Naive thymus-derived CD8-positive, alpha-beta T cell (primary cell): Measurements from ENCODE around the gene MYL9. TPM values are rescaled to one million over a fixed set of nuclear protein-coding genes. Genes with fewer than 3 reads are reported as not detected.
A peak's percentile ranks its signal among the peaks of the same experiment; 100 is the strongest.

Experiments used
- ATAC-seq, 2 donors: fragments of 150-1000 bp; cut with Tn5 transposase in 1 of 2; sonication (Bioruptor Pico), chemical (Tn5 transposase) in 1 of 2; 1 replicate in 1 of 2; 2 replicates in 1 of 2; pipeline ENCODE4 v1.10.0; 2021; ENCODE audit warnings: mild to moderate bottlenecking in 2 of 2, moderate library complexity in 2 of 2
- POLR2A ChIA-PET: fragments of 350-600 bp; sonication (Branson Sonifier 250); formaldehyde crosslinking; loops from one replicate; lab custom pipeline; 2021; ENCODE audit warnings: antibody characterized with exemption; lab: Charles Lee
- DNase-seq, 10 donors: peaks; one replicate each; pipeline versions ENCODE4 v3.0.0 to v3.0.0-alpha.2; 2020 to 2022
- H3K27ac Mint-ChIP-seq, 10 donors: one replicate each; pipeline ENCODE4 v1.8.0; 2020 to 2022; ENCODE audit warnings: mild to moderate bottlenecking in 10 of 10, mixed read lengths in 10 of 10, moderate library complexity in 4 of 10, inconsistent platforms in 1 of 10
- H3K27me3 Mint-ChIP-seq, 5 donors: one replicate each; pipeline ENCODE4 v1.8.0; 2021 to 2022; ENCODE audit warnings: mixed read lengths in 5 of 5
- H3K36me3 Mint-ChIP-seq, 3 donors: one replicate each; pipeline ENCODE4 v1.8.0; 2020 to 2022; ENCODE audit warnings: mixed read lengths in 3 of 3, mild to moderate bottlenecking in 2 of 3, inconsistent platforms in 1 of 3
- H3K4me1 Mint-ChIP-seq, 4 donors: one replicate each; pipeline ENCODE4 v1.8.0; 2021 to 2022; ENCODE audit warnings: mixed read lengths in 4 of 4
- H3K4me3 Mint-ChIP-seq, 10 donors: one replicate each; pipeline ENCODE4 v1.8.0; 2020 to 2022; ENCODE audit warnings: mild to moderate bottlenecking in 10 of 10, mixed read lengths in 10 of 10, moderate library complexity in 6 of 10, inconsistent platforms in 1 of 10
- H3K9me3 Mint-ChIP-seq, 9 donors: one replicate each; pipeline ENCODE4 v1.8.0; 2020 to 2022; ENCODE audit warnings: mixed read lengths in 9 of 9, mild to moderate bottlenecking in 3 of 9, inconsistent platforms in 1 of 9, moderate library complexity in 1 of 9
- polyA plus RNA-seq, 3 donors: library from polyadenylated mRNA; unstranded; fragments of 300-500 nt; fragmentation: Illumina TruSeq; gene quantifications; one replicate each; pipeline ENCODE4 v1.2.3, GENCODE V29; 2021
- total RNA-seq, 8 experiments: library from RNA in 2 of 8; stranded (reverse) in 2 of 8; gene quantifications; one replicate each; pipeline ENCODE4 v1.2.3 and lab custom pipeline; 2021 to 2026

Gene MYL9
- total RNA-seq (not detected), polyA plus RNA-seq (under 1 TPM in 1 of 3 donors, not detected in 2; 0.05 TPM), total RNA-seq (lab: John Stamatoyannopoulos, UW) (0 to 1.5 (median 0.04) reads per million in 6 experiments)

DNA sequence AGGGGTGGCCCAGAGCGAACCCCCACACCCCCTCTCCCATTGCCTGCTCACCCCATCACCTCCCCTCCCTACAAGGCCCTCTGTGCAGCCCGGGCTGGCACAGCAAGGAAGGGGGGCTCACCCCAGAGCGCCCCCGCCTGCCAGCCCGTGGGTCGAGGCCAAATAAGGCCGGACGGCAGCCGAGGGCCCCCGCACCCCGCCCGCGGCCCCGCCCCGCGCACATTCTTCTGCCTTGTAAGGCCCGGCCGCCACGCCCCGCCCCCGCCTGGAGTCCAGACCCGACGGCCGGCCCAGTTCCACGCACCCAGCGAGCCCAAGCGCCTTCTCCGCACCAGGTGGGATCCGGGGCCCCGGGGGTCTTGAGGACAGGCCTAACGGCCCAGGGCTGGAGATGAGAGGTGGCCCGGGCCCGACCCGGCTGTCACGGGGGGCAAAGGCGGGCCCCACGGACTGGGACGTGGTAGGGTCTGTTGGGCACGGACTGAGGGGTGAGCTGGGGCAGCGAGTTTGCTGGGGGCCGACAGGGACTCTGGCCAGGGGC, at the start of gene MYL9:
Gene MYL9, plus strand, starts transcription at position 293 of the 541 bp plus-strand sequence. CDS start 3,366 bp downstream, outside the sequence.
- ATAC-seq (peak in 1 of 2 donors; percentile 39), DNase-seq (peak in 1 of 10 donors; percentile 14)
- H3K4me3 Mint-ChIP-seq: peak within 1 kb of the TSS in 7 of 10 donors; percentile 14 to 51 (median 30)
- POLR2A ChIA-PET: interaction anchor here (0.6 kb wide), 3 partner anchors 267 to 1324 kb away, joined by 3 read pairs; no protein-coding TSS in a partner anchor
- H3K27ac Mint-ChIP-seq: peak within 1 kb of the TSS in 2 of 10 donors; percentile 9 to 22
- no peaks in the 10 kb centered on the region for H3K9me3 Mint-ChIP-seq
- peaks cover 0 to 1% (median 0%) of the 10 kb centered on the region in 5 donors for H3K27me3 Mint-ChIP-seq
- peaks cover 1 to 8% (median 3%) of the 10 kb centered on the region in 4 donors for H3K4me1 Mint-ChIP-seq
- no peaks in the 10 kb centered on the region for H3K36me3 Mint-ChIP-seq

GRCh38 chr20:36491901-36492617, 49.3 kb upstream of the MYL9 start:
- ATAC-seq: peak; percentile 95 to 98
- Mint-ChIP-seq H3K4me3 (peak overlapping the region; percentile 57 to 79 (median 66)), H3K27ac (peak overlapping the region; percentile 51 to 95 (median 90)), H3K4me1 (peaks cover 21 to 65% (median 44%) of the 10 kb centered on the region in 4 donors), H3K36me3 (peaks cover 0 to 4% (median under 1%) of the 10 kb centered on the region in 3 donors), H3K9me3 (no peaks in the 10 kb centered on the region), H3K27me3 (no peaks in the 10 kb centered on the region)
- DNase-seq: peak; percentile 6 to 79 (median 50)
- POLR2A ChIA-PET: interaction anchor here (0.7 to 1.0 kb wide), 3 partner anchors 31 to 113 kb away, joined by 3 to 4 read pairs (median 3); partner anchors contain the start of genes RAB5IF and TGIF2

- H3K27me3 Mint-ChIP-seq: no peaks in the 10 kb centered on the region
- peaks cover 0 to 8% (median 3%) of the 10 kb centered on the region in 3 donors for H3K36me3 Mint-ChIP-seq
- ATAC-seq: no peak
- peaks cover 18 to 62% (median 44%) of the 10 kb centered on the region in 4 donors for H3K4me1 Mint-ChIP-seq
- no peak overlapping the region for H3K4me3 Mint-ChIP-seq
- peak overlapping the region in 6 of 10 donors; percentile 5 to 91 (median 44) for H3K27ac Mint-ChIP-seq
- POLR2A ChIA-PET: no interaction called here
- no peaks in the 10 kb centered on the region for H3K9me3 Mint-ChIP-seq
- DNase-seq: no peak
These were observed 48.1 kb upstream of the MYL9 start for GRCh38 chr20:36493051-36493800.

- Mint-ChIP-seq H3K27ac (peak overlapping the region in 5 of 10 donors; percentile 25 to 71 (median 49)), H3K4me1 (peaks cover 18 to 60% (median 43%) of the 10 kb centered on the region in 4 donors), H3K36me3 (peaks cover 0 to 10% (median 3%) of the 10 kb centered on the region in 3 donors), H3K4me3 (no peak overlapping the region), H3K9me3 (no peaks in the 10 kb centered on the region), H3K27me3 (no peaks in the 10 kb centered on the region)
- ATAC-seq (no peak), DNase-seq (no peak)
- POLR2A ChIA-PET: no interaction called here
These were observed 47.6 kb upstream of the MYL9 start for GRCh38 chr20:36493801-36494114.

DNA sequence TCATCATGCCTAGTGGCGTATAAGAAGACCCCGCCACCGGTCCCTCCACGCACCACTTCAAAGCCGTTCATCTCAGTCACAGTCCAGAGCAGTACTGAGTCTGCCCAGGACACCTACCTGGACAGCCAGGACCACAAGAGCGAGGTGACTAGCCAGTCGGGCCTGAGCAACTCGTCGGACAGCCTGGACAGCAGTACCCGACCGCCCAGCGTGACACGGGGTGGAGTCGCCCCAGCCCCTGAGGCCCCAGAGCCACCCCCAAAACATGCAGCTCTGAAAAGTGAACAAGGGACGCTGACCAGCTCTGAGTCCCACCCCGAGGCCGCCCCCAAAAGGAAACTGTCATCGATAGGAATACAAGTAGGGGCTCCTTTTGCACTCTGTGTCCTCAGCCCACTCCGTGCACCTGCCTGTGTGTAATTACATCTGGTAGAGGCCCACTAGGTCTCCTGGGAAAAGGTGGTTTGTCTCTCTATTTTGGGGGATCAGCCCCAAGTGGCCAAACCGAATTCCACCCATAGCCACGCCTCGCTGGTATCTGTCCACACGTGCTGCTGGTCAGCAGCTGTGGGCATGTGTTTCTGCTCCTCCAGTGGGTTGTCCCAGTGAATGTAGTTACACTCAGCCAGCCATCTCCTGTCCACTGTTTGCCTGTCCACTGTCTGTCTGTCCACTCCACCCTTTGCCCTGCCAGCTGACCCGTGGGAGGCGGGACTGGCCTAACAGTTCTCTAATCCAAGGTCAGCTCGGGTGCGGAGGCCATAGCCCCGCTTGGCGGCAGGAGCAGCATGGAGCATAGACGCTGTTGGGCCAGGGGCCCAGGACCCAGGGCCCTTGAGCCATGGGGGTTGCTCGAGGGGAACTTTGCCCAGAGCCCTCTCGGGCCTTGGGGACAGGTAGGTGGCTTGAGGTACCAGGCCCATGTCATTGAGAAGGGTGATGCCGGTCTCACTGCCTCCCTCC, 44.3 kb upstream of the MYL9 start:
- no peak for DNase-seq
- peaks cover 7 to 34% (median 23%) of the 10 kb centered on the region in 4 donors for H3K4me1 Mint-ChIP-seq
- no peak for ATAC-seq
- peaks cover 0 to 30% (median 3%) of the 10 kb centered on the region in 3 donors for H3K36me3 Mint-ChIP-seq
- no peaks in the 10 kb centered on the region for H3K27me3 Mint-ChIP-seq
- H3K27ac Mint-ChIP-seq: peak overlapping the region in 3 of 10 donors; percentile 2 to 69 (median 11)
- POLR2A ChIA-PET: no interaction called here
- H3K4me3 Mint-ChIP-seq: no peak overlapping the region
- H3K9me3 Mint-ChIP-seq: no peaks in the 10 kb centered on the region

DNA sequence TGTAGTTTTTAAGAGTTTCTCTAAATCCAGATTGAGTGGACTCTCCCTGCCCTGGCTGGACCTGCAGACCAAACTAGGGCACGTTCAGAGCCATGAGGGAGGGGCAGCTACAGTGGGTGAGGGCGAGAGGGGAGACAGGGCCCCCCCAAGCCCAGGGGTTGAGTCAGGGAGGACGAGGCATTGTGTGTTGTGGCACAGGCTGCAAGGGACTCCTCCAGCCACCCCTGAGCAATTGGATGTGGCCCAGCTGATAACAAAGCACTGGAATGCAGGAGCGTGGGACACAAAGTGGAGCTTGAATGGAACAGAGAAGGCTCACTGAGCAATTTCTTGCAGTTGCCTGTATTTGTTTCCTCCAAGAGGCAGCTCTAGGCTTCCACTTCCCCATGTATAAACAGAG, 43.5 kb upstream of the MYL9 start:
- no peak overlapping the region for H3K27ac Mint-ChIP-seq
- no peak overlapping the region for H3K4me3 Mint-ChIP-seq
- H3K36me3 Mint-ChIP-seq: peaks cover 0 to 36% (median 3%) of the 10 kb centered on the region in 3 donors
- H3K27me3 Mint-ChIP-seq: no peaks in the 10 kb centered on the region
- peaks cover 3 to 26% (median 15%) of the 10 kb centered on the region in 4 donors for H3K4me1 Mint-ChIP-seq
- no peaks in the 10 kb centered on the region for H3K9me3 Mint-ChIP-seq
- POLR2A ChIA-PET: no interaction called here
- no peak for ATAC-seq
- no peak for DNase-seq

DNA sequence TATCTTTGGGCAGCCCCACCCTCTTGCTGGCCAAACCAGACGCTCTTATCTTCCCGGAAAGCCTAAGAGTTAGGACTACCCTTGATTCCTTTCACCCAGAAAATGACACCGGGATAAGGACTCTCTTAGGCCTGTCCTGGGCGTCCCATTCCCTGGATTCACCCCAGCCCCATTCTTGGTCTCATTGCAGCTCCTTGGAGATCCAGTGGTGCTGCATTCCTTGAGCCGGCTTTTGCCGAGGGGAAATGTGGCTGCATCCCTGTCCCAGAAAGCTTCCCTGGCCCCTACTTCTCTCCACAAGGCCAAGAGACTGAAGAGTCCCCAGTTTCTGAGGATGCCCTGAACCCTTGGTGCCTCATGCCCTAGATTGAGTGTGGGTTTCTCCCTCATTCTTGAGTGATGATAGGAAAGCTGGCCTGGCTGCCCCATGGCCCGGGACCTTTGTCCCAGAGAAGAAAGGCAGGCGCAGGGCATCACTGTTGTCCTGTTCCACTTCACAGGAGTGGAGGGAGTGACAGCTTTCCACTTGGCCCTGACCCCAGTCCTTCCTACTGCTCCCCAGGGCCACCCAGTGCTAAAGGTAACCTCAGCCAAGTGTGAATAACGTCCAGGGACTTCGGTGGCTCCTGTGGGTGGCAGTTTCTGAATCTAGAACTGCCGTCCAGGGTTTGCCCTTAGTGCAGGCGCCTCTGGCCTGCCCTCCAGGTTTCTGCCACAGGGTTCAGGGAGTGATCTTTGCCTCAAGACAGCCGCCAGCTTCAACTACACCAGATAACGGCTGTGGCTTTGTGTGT, 42.7 kb upstream of the MYL9 start:
- DNase-seq (no peak), ATAC-seq (no peak)
- H3K9me3 Mint-ChIP-seq: no peaks in the 10 kb centered on the region
- no peaks in the 10 kb centered on the region for H3K27me3 Mint-ChIP-seq
- POLR2A ChIA-PET: no interaction called here
- H3K27ac Mint-ChIP-seq: no peak overlapping the region
- no peak overlapping the region for H3K4me3 Mint-ChIP-seq
- peaks cover 0 to 44% (median 3%) of the 10 kb centered on the region in 3 donors for H3K36me3 Mint-ChIP-seq
- H3K4me1 Mint-ChIP-seq: peaks cover 5 to 18% (median 8%) of the 10 kb centered on the region in 4 donors

GRCh38 chr20:36499211-36499610, 42.1 kb upstream of the MYL9 start:
- peaks cover 0 to 50% (median 3%) of the 10 kb centered on the region in 3 donors for H3K36me3 Mint-ChIP-seq
- ATAC-seq: no peak
- H3K9me3 Mint-ChIP-seq: no peaks in the 10 kb centered on the region
- POLR2A ChIA-PET: no interaction called here
- no peak for DNase-seq
- no peak overlapping the region for H3K4me3 Mint-ChIP-seq
- H3K27me3 Mint-ChIP-seq: no peaks in the 10 kb centered on the region
- H3K4me1 Mint-ChIP-seq: peaks cover 0 to 13% (median 6%) of the 10 kb centered on the region in 4 donors
- no peak overlapping the region for H3K27ac Mint-ChIP-seq

DNA sequence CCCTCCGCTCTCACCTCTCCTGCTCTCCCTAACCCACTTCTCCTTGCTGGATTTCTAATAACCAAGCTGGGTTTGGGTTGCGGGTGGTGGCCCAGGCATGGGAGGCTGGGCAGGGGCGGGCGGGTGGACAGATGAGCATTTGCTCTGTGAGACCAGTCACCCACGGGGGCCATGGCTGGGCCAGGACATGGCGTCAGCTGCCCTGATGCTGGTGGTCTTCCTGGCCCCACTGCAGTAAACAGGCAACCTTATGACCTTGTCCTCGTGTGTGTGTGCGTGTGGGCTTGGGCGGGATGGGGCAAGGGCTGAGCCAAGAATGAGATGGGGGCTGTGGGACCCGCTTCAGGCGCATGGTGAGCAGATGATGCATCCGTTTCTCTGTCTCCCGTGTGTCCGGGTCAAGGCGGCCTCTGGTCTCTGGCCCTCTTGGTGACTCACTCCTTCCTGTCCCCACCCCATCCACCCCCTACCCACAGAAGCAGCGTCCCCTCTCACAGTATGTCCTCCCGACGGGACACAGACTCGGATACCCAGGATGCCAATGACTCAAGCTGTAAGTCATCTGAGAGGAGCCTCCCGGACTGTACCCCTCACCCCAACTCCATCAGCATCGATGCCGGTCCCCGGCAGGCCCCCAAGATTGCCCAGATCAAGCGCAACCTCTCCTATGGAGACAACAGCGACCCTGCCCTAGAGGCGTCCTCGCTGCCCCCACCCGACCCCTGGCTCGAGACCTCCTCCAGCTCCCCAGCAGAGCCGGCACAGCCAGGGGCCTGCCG, 41.4 kb upstream of the MYL9 start:
- Mint-ChIP-seq H3K9me3 (no peaks in the 10 kb centered on the region), H3K36me3 (peaks cover 0 to 57% (median 3%) of the 10 kb centered on the region in 3 donors), H3K27ac (peak overlapping the region in 1 of 10 donors; percentile 67), H3K4me1 (peaks cover 0 to 9% (median 6%) of the 10 kb centered on the region in 4 donors), H3K27me3 (no peaks in the 10 kb centered on the region), H3K4me3 (no peak overlapping the region)
- DNase-seq (no peak), ATAC-seq (no peak)
- POLR2A ChIA-PET: no interaction called here

GRCh38 chr20:36501367-36502006, 39.8 kb upstream of the MYL9 start:
- no peak for DNase-seq
- Mint-ChIP-seq H3K4me3 (no peak overlapping the region), H3K27me3 (no peaks in the 10 kb centered on the region), H3K9me3 (no peaks in the 10 kb centered on the region), H3K27ac (peak overlapping the region in 8 of 10 donors; percentile 13 to 74 (median 40)), H3K4me1 (peaks cover 3 to 11% (median 9%) of the 10 kb centered on the region in 4 donors), H3K36me3 (peaks cover 0 to 59% (median 3%) of the 10 kb centered on the region in 3 donors)
- POLR2A ChIA-PET: interaction anchor here (1.1 kb wide), 1 partner anchor 28 kb away, joined by 3 read pairs; no protein-coding TSS in a partner anchor
- ATAC-seq: peak in 1 of 2 donors; percentile 18
